NCI-H128 (cell line): Measurements from ENCODE around the gene MIB2.

Experiments used
- DNase-seq: peaks from one replicate; lab custom pipeline; 2025; ENCODE audit not compliant: unreplicated experiment; lab: John Stamatoyannopoulos, UW

Gene MIB2

DNA sequence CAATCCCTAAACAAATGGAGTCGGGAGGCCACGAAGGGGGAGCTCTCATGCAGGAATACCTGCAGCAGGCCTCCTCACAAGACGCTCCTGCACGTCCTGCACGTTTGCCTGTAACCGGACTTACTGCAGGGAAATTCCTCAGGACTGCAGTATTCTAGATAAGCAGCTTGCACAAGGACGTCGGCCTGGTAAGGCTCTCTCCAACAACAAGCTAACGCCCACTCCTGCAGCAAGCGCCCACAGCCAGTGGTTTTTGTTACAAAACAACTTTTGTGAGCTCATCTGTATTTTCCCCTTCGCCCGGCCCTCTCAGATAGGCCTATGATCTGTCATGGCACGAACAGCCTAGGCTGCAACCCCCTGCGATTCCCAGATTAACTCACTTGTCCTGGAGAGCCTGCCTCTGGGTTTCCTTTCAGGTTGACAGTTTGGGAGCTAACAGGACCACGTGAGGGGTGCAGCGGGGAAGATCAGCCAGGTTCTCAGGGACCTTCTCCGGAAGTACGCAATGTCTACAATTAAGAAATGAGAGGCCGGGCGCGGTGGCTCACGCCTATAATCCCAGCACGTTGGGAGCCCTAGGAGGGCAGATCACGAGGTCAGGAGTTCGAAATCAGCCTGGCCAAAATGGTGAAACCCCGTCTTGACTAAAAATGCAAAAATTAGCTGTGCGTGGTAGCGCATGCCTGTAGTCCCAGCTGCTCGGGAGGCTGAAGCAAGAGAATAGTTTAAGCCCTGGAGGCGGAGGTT lies 921 bp upstream of the MIB2 start:
- no peak for DNase-seq

DNA sequence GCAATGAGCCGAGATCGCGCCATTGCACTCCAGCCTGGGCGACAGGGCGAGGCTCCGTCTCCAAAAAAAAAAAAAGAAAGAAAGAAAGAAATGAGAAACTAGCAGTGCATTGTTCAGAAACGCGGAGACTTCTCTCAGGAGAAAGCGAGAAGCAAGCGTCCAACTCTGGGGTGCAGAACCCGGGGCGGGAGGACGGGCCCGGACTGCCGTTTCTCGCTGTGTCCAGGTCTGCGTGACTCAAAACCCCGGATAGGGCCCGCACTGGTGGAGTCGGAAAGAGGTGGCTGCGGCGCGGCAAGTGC lies 395 bp upstream of the MIB2 start:
- no peak for DNase-seq

DNA sequence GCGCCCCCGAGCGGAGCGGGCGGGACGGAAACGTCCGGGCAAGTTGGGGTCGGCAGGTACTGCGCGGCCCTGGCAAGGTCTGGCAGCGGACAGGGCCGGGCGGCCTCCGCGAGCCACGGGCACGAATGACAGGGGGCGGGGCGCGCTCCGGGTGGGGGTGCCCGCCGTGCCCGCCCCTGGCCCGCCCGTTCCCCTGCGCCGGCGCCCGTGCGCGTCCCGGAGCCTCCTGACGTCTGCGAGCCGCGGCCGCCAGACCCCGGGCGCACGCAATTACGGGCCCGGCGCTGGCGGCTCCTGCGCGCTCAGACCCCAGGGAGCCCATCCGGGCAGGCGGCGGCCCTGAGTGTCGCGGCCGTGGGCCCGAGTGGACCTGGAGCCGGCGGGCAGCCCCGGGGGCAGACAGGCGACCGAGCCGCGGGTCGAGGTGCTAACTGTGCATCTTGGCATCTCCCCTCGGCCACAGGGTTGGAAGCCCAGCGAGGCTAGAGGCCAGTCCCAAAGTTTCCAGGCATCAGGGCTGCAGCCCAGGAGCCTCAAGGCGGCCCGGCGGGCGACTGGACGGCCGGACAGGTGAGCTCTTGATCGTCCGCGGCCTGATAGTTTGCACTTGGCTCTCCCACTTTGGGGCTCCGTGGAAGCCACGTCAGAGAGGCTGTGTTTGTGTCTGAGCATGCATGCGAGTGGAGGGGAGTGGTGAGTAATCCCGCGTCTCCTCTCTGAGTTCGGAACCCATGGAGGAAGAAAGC lies 918 bp downstream of the MIB2 start:
- no peak for DNase-seq

DNA sequence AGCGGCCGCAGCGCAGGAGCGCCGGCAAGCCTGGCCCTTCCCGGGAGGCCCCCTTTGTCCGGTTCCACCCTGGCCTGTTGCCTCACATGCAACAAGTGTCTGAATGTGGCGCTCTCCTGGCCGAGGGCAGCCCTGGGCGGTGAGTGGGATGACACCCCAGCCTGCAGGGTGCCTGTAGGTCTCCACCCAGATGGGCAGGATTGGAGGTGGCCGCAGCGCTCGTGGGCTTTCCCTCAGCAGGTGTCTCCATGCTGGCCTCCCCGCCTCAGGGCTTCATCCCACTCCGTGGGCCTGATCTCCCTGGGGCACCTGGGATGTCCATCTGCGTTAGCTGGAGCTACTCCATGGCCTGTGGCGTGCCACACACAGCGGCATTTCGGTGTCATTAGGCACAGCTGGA lies 1.5 kb downstream of the MIB2 start:
- no peak for DNase-seq

DNA sequence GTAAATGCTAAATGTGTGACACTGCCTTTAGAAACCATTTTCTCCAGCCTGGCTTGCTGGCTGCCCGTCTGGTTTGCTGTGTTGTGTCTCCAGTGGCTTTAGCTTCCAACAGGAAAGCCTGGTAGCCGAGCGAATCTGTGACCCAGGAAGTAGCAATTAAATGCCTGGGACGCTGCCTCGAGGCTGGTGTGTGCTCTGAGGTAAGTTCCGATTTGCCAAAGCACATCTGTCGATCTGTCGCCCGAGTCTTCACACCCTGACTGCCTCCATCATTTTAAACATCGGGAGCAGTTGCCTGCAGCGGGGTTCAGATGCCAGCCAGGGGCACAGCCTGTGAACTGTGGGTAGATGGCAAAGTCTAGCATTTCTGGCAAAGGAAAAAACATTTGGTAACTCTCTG lies 2.2 kb downstream of the MIB2 start:
- no peak for DNase-seq

DNA sequence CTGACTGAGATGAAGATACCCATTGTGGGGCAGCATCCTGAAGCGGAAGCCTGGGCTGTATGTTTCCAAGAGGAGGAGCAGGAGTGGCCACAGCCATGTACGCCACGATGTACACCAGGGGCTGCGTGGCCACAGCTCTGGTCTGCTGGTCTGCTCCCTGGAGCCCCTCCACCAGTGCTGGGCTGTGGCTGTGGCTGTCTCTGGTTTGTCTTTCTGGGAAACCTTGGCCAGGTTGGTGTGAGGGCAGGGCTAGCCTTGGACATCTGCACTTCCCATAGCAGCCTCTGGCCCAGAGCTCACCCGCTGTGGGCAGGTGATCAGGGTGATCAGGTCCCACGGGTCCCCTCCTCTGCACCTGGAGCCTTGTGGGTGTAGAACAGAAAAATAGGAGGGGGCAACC lies 2.6 kb downstream of the MIB2 start:
- DNase-seq = no peak

DNA sequence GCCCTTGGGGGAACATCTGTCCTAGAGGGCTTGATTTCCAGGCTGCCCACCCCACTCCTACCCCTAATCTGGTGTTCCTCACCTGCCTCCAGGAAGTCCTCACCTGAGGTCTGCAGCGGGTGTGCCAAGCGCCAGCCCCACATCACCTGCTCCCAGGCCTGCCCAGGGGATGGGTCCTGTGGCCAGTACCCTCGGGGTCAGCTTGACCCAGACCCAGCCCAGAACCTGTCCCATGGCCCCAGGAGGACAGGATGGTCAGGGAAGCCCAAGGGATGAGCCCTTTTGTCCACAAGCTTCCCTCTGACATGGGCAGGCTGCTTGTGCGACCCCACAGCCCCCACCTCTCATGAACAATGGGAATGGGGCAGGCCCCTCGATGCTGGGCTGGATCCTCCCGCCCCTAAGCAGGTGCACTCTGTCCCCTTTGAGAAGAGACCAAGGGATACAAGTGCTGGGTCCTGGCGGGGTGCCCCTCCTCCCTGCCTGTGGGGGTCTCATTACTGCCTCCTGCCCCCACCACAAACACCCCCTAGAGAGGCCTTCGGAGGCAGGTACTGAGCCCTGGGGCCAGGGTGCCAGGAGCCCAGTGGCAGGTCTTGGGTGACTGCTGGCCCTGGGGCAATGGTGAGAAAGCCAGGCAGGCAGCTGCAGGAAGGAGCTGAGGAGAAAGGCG lies 3.2 kb downstream of the MIB2 start:
- no peak for DNase-seq

DNA sequence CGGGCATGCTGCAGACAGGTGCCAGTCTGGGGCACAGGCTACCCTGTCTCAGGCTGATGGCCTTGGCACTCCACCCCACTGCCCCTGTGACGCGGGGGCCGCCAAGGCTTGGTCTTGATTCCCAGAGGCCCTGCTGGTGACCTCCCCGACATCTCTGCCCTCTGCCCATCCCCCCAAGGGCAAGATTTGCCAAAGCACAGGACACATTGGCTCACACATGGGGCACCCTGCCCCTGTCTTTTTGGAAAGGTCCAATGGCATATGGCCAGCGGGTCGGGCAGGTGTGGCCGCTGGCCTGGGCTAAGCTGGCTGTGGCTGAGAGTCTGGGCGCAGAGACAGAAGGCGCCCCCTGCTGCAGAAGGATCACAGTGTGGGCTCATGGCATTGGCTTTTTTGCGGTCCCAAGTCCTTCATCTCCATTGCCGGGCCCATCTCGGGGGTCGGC lies 4.6 kb downstream of the MIB2 start:
- DNase-seq = no peak

DNA sequence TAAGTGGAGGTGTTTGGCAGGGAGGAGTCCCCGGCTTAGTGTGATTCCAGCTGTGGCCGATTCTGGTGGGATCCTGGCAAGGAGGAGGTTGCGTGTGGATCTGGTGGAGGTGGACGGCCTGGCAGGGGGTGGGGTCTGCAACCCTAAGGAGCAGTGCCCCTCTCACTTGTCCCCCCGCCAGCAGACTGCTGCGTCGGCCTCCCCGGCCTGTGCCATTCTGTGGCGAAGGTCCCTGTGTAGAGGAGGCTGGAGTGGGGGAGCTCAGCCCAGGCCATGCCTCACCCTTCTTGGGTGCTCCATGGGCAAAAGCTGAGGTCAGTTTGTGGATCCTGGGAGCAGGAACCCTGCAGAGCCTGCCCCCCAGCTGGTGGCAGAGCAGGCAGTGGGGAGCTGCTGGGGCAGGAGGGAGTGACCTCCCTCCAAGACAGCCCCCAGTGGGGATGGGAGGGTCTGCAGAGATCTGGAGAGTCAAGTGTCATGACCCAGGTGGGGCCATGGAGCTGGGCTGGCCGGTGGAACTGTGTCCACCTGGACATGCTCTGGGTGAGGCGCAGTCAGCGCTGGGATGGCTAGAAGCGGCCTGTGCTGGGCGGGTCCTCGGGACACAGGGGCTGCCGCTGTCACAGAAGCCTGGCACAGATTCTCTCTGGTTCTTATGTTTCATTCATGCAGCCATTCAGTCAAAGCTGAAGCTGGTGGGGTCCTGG lies 5.3 kb downstream of the MIB2 start:
- DNase-seq = no peak

DNA sequence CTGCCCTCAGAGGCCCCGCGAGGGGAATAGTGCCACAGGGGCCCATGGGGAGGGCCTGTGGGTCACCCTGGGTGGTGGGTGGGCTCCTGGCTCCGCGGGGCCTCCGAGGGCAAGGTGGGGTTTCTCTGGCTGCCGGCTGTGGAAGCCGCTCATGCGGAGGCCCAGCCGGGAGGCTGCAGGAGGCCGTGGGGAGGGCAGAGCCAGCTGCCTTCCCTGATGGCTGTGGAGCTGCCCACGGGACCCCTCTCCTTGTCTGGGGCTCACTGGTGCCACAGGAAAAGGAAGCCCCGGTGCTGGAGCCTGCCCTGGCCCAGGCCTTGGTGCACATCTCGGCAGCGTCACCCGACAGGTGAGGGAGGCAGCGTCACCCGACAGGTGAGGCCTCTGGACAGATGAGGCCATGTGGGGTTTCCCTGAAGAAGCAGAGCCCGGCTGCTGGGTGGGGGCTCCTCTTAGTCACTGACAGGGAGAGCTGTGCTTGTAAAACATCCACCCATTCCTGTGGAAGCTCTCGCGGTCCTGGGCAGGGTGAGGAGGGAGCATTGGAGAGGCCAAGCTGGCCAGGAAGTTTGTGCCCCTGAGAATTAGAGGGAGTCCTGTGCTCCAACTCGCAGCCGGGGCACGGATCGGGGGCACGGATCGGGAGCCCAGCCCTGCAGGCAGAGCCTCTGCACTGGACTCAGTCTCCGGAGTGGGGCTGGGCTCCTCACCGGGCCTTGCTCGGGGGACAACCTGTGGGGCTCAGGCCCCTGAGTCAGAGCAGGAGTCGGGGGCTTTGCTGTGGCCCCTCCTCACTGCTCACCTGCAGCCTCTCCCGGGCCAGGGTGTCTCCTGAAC lies 6.1 kb downstream of the MIB2 start:
- no peak for DNase-seq

DNA sequence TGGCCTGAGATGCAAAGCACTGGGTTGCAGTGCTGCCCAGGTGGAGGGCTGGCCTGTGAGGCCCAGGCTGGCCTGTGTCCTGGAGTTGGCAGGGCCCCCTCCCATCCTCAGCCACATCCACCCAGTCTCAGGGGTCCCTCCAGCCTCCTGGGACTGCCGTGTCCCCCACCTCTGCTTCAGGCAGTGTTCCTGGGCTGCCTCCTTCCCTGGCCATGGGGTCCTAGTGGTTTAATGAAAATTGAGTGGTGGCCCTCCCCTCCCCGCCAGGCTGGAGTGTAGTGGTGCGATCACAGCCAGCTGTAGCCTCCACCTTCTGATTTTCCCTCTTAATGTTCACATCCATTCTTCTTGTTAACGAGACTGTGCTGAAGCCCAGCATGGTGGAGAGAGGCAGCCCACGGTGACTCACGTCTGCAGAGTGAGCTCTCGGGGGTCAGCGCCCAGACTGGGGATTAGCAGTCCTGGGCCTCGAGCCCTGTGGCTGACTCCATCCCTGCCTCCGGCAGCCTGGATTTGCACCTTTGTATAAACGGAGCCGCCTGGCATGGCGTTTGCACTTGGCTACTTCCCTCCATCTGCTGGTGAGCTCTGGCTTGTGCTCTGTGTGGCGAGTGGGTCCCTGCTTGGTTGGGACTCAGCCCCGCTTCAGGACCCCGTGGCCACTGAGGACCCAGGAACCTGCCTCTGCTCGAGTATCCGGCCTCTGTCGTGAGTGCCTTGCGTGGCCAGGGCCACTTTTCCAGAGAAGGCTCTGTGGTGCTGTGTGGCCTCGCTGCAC lies 6.9 kb downstream of the MIB2 start:
- DNase-seq = no peak

DNA sequence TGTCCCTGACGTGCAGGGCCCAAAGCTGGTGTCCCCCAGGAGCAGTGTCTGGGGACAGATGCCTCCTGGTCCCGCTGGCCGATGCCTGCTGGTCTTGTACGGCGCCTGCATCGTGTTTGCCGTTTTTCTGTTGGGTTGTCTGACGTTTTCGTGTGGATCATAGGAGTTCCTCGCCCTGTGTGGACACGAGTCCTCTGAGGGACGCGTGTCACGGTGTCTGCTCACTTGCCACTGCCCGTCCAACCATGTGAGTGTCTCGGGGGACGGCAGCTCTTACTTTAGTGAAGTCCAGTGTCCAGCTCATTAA lies 7.4 kb downstream of the MIB2 start:
- no peak for DNase-seq

DNA sequence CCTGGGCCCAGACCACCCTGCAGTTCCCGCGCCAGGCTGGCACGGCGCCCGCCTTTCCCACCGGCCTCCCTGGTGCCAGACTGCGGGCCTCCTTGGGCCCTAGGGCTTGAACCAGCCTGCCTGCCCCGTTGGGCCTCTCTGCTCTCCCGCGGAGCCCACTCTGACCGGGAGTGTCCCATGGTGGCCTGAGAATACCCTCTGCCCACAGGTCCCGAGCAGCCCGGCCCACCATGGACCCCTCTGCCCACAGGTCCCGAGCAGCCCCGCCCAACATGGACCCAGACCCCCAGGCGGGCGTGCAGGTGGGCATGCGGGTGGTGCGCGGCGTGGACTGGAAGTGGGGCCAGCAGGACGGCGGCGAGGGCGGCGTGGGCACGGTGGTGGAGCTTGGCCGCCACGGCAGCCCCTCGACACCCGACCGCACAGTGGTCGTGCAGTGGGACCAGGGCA lies 7.9 kb downstream of the MIB2 start:
- DNase-seq = no peak

DNA sequence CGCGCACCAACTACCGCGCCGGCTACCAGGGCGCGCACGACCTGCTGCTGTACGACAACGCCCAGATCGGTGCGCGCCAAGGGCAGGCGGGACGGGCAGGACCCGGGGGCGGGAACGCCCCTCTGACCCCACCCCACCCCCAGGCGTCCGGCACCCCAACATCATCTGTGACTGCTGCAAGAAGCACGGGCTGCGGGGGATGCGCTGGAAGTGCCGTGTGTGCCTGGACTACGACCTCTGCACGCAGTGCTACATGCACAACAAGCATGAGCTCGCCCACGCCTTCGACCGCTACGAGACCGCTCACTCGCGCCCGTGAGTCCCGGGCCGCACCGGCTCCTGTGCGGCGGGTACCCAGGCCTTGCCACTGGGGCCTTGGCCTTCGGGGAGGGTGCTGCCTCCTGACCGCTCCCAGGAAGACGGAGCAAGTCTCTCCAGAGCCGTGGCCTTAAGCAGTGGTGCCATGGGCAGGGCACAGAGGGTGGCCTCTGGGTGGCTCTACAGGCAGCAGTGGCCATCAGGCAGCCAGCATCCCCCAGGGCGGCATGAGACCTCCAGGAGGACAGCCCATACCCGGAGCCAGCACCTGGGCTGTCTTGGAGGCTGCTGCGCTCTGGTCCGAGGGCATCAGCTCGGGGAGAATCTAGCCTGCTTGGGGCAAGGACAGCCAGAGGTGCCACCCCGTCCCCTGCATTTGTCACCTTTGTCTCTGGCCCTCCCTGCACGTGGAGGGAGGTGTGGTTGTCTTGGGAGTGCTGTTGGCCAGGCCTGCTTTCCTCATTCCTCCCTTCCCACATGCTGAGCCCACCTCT lies 8.5 kb downstream of the MIB2 start:
- no peak for DNase-seq

DNA sequence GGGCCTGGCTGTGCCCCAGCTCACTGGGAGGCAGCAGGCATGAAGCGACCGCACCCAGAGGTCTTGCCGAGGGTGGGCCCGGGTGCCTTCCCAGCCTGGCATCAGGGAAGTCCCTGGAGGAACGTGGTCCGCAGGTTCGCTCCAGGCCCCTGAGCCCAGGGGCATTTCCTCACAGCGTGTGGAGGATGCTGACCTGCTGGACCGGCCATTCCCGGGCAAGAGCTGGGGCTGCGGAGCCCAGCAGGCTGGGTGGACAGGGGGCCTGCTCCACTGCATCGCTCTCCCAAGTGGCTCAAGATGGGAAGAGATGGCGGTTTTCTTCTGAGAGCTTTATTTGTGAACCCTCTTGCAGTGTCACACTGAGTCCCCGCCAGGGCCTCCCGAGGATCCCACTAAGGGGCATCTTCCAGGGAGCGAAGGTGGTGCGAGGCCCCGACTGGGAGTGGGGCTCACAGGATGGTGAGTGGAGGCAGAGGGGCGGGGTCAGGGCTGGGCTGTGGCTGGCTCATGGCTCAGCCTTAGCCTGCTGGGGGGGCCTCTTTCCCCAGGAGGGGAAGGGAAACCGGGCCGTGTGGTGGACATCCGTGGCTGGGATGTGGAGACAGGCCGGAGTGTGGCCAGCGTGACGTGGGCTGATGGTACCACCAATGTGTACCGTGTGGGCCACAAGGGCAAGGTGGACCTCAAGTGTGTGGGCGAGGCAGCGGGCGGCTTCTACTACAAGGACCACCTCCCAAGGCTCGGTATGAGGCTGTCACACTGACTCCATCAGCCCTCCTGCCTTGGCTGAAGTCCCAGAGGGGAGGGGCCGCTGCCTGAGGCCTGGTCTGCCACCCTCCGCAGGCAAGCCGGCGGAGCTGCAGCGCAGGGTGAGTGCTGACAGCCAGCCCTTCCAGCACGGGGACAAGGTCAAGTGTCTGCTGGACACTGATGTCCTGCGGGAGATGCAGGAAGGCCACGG lies 9.4 kb downstream of the MIB2 start:
- DNase-seq = no peak

DNA sequence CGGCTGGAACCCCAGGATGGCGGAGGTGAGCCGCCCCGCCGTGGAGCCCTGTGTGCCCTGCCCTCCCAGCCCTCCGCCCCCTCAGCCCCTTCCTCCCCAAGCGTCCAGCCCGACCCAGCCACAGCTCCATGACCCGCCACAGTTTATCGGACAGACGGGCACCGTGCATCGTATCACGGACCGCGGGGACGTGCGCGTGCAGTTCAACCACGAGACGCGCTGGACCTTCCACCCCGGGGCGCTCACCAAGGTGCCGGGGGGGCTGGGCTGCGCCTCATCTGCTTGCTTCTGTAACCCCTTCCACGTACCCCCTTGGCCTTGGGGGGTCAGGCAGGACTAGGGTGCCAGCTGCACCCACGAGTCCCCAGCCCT lies 10.1 kb downstream of the MIB2 start:
- no peak for DNase-seq

DNA sequence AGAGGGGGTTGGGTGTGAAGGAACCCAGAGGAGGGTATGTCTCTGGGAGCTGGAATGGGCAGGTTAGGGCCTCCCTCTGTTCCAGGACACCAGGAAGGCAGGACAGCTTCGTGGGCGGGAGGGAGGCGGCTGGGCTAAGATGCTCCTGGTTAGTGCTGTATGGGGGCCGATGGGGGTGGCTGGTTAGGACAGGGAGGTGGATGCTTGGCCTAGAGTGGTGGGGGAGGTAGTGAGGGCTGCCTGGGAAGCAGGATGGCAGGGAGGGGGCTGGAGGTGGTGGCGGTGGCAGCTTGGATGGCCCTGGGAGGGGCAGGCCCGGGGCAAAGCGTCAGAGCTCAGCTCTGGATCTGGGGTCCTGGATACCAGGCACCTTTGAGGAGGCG lies 10.5 kb downstream of the MIB2 start:
- DNase-seq = no peak
